GM12891 (cell line): Measurements from ENCODE around the gene CIB2.

Experiments used
- DNase-seq: peaks from one replicate; pipeline ENCODE4 v3.0.0; 2011; ENCODE audit warnings: low spot score; ENCODE audit not compliant: insufficient read length
- FAIRE-seq: peaks from 2 replicates; lab custom pipeline; 2011; peaks lifted over from hg19 to GRCh38; lab: Jason Lieb, UNC
- PAX5 ChIP-seq: IDR thresholded peaks from 2 replicates; pipeline ENCODE4 v1.6.1; 2011; ENCODE audit warnings: low read length, moderate library complexity, mild to moderate bottlenecking; ENCODE audit not compliant: insufficient read depth, severe bottlenecking
- POLR2A ChIP-seq: IDR thresholded peaks from 2 replicates; pipeline ENCODE4 v1.6.1; 2011; ENCODE audit warnings: low read depth, low read length, control low read depth
- POLR2AphosphoS5 ChIP-seq: IDR thresholded peaks from 2 replicates; pipeline ENCODE4 v1.6.1; 2011; ENCODE audit warnings: low read depth, low read length, control low read depth
- POU2F2 ChIP-seq: IDR thresholded peaks from 2 replicates; pipeline ENCODE4 v1.6.1; 2011; ENCODE audit warnings: low read depth, mild to moderate bottlenecking, control low read depth, low read length, moderate library complexity
- SPI1 ChIP-seq: IDR thresholded peaks from 2 replicates; pipeline ENCODE4 v1.6.1; 2011; ENCODE audit warnings: low read depth, low read length, control low read depth
- TAF1 ChIP-seq: IDR thresholded peaks from 2 replicates; pipeline ENCODE4 v1.6.1; 2011; ENCODE audit warnings: low read depth, low read length, control low read depth

Gene CIB2

GRCh38 chr15:78092261-78093041 lies 38.8 kb downstream of the CIB2 start, which contains the start of gene SH2D7:
TSS of gene SH2D7 (plus strand) at chr15:78092561. CDS start at chr15:78092585, 24 bp downstream.
- no peak for FAIRE-seq

GRCh38 chr15:78090422-78091063 lies 40.7 kb downstream of the CIB2 start:
- DNase-seq: no peak
- no peak for FAIRE-seq
- TF ChIP-seq SPI1: no peak

More at GRCh38 chr15:78092261-78093041, 38.8 kb downstream of the CIB2 start, which contains the start of gene SH2D7:
- TF ChIP-seq TAF1: no peak
- no peak for TF ChIP-seq POU2F2
- TF ChIP-seq SPI1: no peak
- TF ChIP-seq POLR2AphosphoS5: no peak
- no peak for TF ChIP-seq POLR2A
- TF ChIP-seq PAX5: no peak
- no peak for DNase-seq

- no peak for TF ChIP-seq POU2F2
- TF ChIP-seq SPI1: no peak
- no peak for TF ChIP-seq TAF1
- no peak for TF ChIP-seq POLR2A
- TF ChIP-seq PAX5: no peak
- no peak for TF ChIP-seq POLR2AphosphoS5
- DNase-seq (no peak), FAIRE-seq (no peak)
Measured at GRCh38 chr15:78088773-78089080, 42.5 kb downstream of the CIB2 start.

GRCh38 chr15:78087951-78088772 lies 43.1 kb downstream of the CIB2 start:
- TF ChIP-seq SPI1 (peak; percentile 80), PAX5 (no peak), POLR2AphosphoS5 (no peak)
- DNase-seq (no peak), FAIRE-seq (peak; percentile 94)

GRCh38 chr15:78085928-78086327 lies 45.3 kb downstream of the CIB2 start:
- FAIRE-seq: no peak
- no peak for TF ChIP-seq POLR2AphosphoS5
- TF ChIP-seq TAF1: no peak
- TF ChIP-seq POU2F2: no peak
- TF ChIP-seq POLR2A: no peak
- TF ChIP-seq PAX5: no peak
- TF ChIP-seq SPI1: no peak
- no peak for DNase-seq

GRCh38 chr15:78084449-78084750 lies 46.8 kb downstream of the CIB2 start:
- TF ChIP-seq POU2F2 (no peak), SPI1 (no peak), TAF1 (no peak), POLR2AphosphoS5 (no peak), PAX5 (no peak), POLR2A (no peak)
- DNase-seq (no peak), FAIRE-seq (peak; percentile 71)

- no peak for DNase-seq
- TF ChIP-seq POLR2A (no peak), POU2F2 (peak; percentile 51; the same call in 1 of the 2 replicates)
- no peak for FAIRE-seq
Measured at GRCh38 chr15:78083687-78084448, 47.4 kb downstream of the CIB2 start.

- FAIRE-seq: no peak
- TF ChIP-seq PAX5 (no peak), POLR2AphosphoS5 (no peak), POU2F2 (no peak), POLR2A (no peak), TAF1 (no peak), SPI1 (no peak)
- no peak for DNase-seq
Measured at GRCh38 chr15:78083186-78083585, 48.1 kb downstream of the CIB2 start.

- no peak for FAIRE-seq
- DNase-seq: no peak
- TF ChIP-seq POU2F2 (no peak), POLR2AphosphoS5 (no peak), POLR2A (no peak), SPI1 (no peak)
Measured at GRCh38 chr15:78082743-78083110, 48.5 kb downstream of the CIB2 start.
